H9 (cell line): Measurements from ENCODE around the gene PTPDC1. TPM values are rescaled to one million over a fixed set of nuclear protein-coding genes. Genes with fewer than 3 reads are reported as not detected.

Experiments
- DNase-seq: peaks from one replicate; pipeline ENCODE4 v3.0.0-alpha.2; 2017
- H2AFZ ChIP-seq: one replicate; pipeline ENCODE4 v1.6.1; 2013; ENCODE audit warnings: mild to moderate bottlenecking, low read length, control low read depth, moderate library complexity
- H2AK5ac ChIP-seq: 2 replicates; pipeline ENCODE4 v1.6.1; 2013; ENCODE audit warnings: low read length, control low read depth, mixed read lengths; ENCODE audit not compliant: insufficient read length
- H2BK120ac ChIP-seq: one replicate; pipeline ENCODE4 v1.6.1; 2013; ENCODE audit warnings: low read depth, mild to moderate bottlenecking, low read length, control low read depth, inconsistent platforms; ENCODE audit not compliant: poor library complexity, severe bottlenecking
- H2BK12ac ChIP-seq: 2 replicates; pipeline ENCODE4 v1.6.1; 2013; ENCODE audit warnings: low read length, control low read depth, mixed read lengths, low read depth; ENCODE audit not compliant: insufficient read length
- H2BK15ac ChIP-seq: 2 replicates; pipeline ENCODE4 v1.6.1; 2013; ENCODE audit warnings: low read depth, low read length, control low read depth
- H2BK20ac ChIP-seq: one replicate; pipeline ENCODE4 v1.6.1; 2013; ENCODE audit warnings: low read depth, mild to moderate bottlenecking, low read length, control low read depth, inconsistent platforms; ENCODE audit not compliant: poor library complexity, severe bottlenecking
- H2BK5ac ChIP-seq: 2 replicates; pipeline ENCODE4 v1.6.1; 2013; ENCODE audit warnings: low read length, control low read depth, mixed read lengths; ENCODE audit not compliant: insufficient read length
- H3K14ac ChIP-seq: 2 replicates; pipeline ENCODE4 v1.6.1; 2013; ENCODE audit warnings: low read length, control low read depth; ENCODE audit not compliant: insufficient read depth
- H3K18ac ChIP-seq: 2 replicates; pipeline ENCODE4 v1.6.1; 2013; ENCODE audit warnings: low read depth, mild to moderate bottlenecking, mixed read lengths, low read length, control low read depth; ENCODE audit not compliant: insufficient read length
- H3K23ac ChIP-seq: 2 replicates; pipeline ENCODE4 v1.6.1; 2013; ENCODE audit warnings: low read length, control low read depth, mixed read lengths, low read depth; ENCODE audit not compliant: insufficient read length
- H3K23me2 ChIP-seq: 2 replicates; pipeline ENCODE4 v1.6.1; 2013; ENCODE audit warnings: low read depth, mild to moderate bottlenecking, mixed read lengths, low read length, control low read depth; ENCODE audit not compliant: insufficient read length, poor library complexity, severe bottlenecking
- H3K27ac ChIP-seq: 2 replicates; pipeline ENCODE4 v1.5.1; 2013; ENCODE audit warnings: low read length, control low read depth, mixed read lengths, low read depth; ENCODE audit not compliant: insufficient read length
- H3K27me3 ChIP-seq: 2 replicates; pipeline ENCODE4 v1.6.1; 2013; ENCODE audit warnings: low read length, control low read depth, inconsistent platforms; ENCODE audit not compliant: insufficient read depth
- H3K4ac ChIP-seq: 2 replicates; pipeline ENCODE4 v1.6.1; 2013; ENCODE audit warnings: low read depth, mild to moderate bottlenecking, control low read depth, inconsistent platforms, low read length, moderate library complexity
- H3K4me1 ChIP-seq: 2 replicates; pipeline ENCODE4 v1.6.1; 2013; ENCODE audit warnings: low read length, control low read depth, inconsistent platforms; ENCODE audit not compliant: insufficient read depth
- H3K4me2 ChIP-seq: 2 replicates; pipeline ENCODE4 v1.6.1; 2013; ENCODE audit warnings: low read length, control low read depth, mixed read lengths; ENCODE audit not compliant: insufficient read length, insufficient read depth
- H3K56ac ChIP-seq: 2 replicates; pipeline ENCODE4 v1.6.1; 2013; ENCODE audit warnings: low read depth, mild to moderate bottlenecking, mixed read lengths, low read length, control low read depth; ENCODE audit not compliant: insufficient read length
- H3K79me1 ChIP-seq: 2 replicates; pipeline ENCODE4 v1.6.1; 2013; ENCODE audit warnings: low read depth, mild to moderate bottlenecking, moderate library complexity, low read length, control low read depth, inconsistent platforms; ENCODE audit not compliant: insufficient read depth, poor library complexity, severe bottlenecking
- H3K79me2 ChIP-seq: 2 replicates; pipeline ENCODE4 v1.6.1; 2013; ENCODE audit warnings: low read length, control low read depth, inconsistent platforms; ENCODE audit not compliant: insufficient read depth
- H3K9ac ChIP-seq: 2 replicates; pipeline ENCODE4 v1.6.1; 2013; ENCODE audit warnings: low read length, control low read depth, mixed read lengths; ENCODE audit not compliant: insufficient read length; ENCODE audit errors: extremely low read depth
- H3K9me3 ChIP-seq: one replicate; pipeline ENCODE4 v1.6.1; 2013; ENCODE audit warnings: low read depth, low read length, inconsistent platforms; ENCODE audit not compliant: control insufficient read depth
- H3T11ph ChIP-seq: one replicate; pipeline ENCODE4 v1.6.1; 2013; ENCODE audit warnings: mild to moderate bottlenecking, low read length, control low read depth, inconsistent platforms
- H4K20me1 ChIP-seq: one replicate; pipeline ENCODE4 v1.6.1; 2013; ENCODE audit not compliant: control insufficient read depth, insufficient read length, insufficient read depth
- H4K5ac ChIP-seq: 2 replicates; pipeline ENCODE4 v1.6.1; 2013; ENCODE audit warnings: low read depth, mild to moderate bottlenecking, mixed read lengths, low read length, control low read depth; ENCODE audit not compliant: insufficient read length
- H4K8ac ChIP-seq: replicated peaks from 2 replicates; pipeline ENCODE4 v1.6.1; 2013; ENCODE audit warnings: low read length, control low read depth, mixed read lengths, low read depth; ENCODE audit not compliant: insufficient read length
- H4K91ac ChIP-seq: 2 replicates; pipeline ENCODE4 v1.6.1; 2013; ENCODE audit warnings: low read depth, mild to moderate bottlenecking, moderate library complexity, mixed read lengths, low read length, control low read depth; ENCODE audit not compliant: insufficient read length
- H3K27ac Mint-ChIP-seq, 3 experiments: 2 replicates in 2 of 3; 3 replicates in 1 of 3; pipeline ENCODE4 v1.8.0; 2020 to 2021; ENCODE audit warnings: mixed read lengths in 3 of 3, mild to moderate bottlenecking in 1 of 3, moderate library complexity in 1 of 3
- H3K27me3 Mint-ChIP-seq: 2 replicates; pipeline ENCODE4 v1.8.0; 2021; ENCODE audit warnings: low read depth, mild to moderate bottlenecking, moderate library complexity, mixed read lengths
- H3K36me3 Mint-ChIP-seq, 3 experiments: 2 replicates in 2 of 3; 3 replicates in 1 of 3; pipeline ENCODE4 v1.8.0; 2020 to 2021; ENCODE audit warnings: low read depth in 3 of 3, mixed read lengths in 3 of 3; ENCODE audit not compliant: insufficient read depth in 1 of 3
- H3K4me1 Mint-ChIP-seq, 2 experiments: 2 replicates each; pipeline ENCODE4 v1.8.0; 2020; ENCODE audit warnings: mixed read lengths in 2 of 2
- H3K4me3 Mint-ChIP-seq, 2 experiments: 2 replicates in 1 of 2; 3 replicates in 1 of 2; pipeline ENCODE4 v1.8.0; 2020 to 2021; ENCODE audit warnings: mild to moderate bottlenecking in 2 of 2, mixed read lengths in 2 of 2, moderate library complexity in 1 of 2
- H3K9me3 Mint-ChIP-seq, 2 experiments: 2 replicates in 1 of 2; 3 replicates in 1 of 2; pipeline ENCODE4 v1.8.0; 2020; ENCODE audit warnings: mild to moderate bottlenecking in 2 of 2, mixed read lengths in 2 of 2, moderate library complexity in 1 of 2
- WGBS: extraction: QIAGEN DNeasy Blood & Tissue Kit; methylation state at CpG from one replicate; pipeline ENCODE4 v1.1.7; 2013; ENCODE audit warnings: missing lambda C conversion rate, low lambda C conversion rate, mixed read lengths; ENCODE audit not compliant: insufficient read length; ENCODE audit errors: extremely low coverage; 5-methylcytosine and 5-hydroxymethylcytosine counted together
- total RNA-seq: library from RNA; stranded (reverse); gene quantifications from 2 replicates; pipeline ENCODE4 v1.2.1, GENCODE V29; 2021
- TF ChIP-seq, protein P1 (sequence below): fragments of 200-600 bp; sonication (generic); conservative IDR thresholded peaks from 3 replicates; pipeline ENCODE4 v1.8.0; 2021; ENCODE audit warnings: antibody characterized with exemption, mild to moderate bottlenecking

PTPDC1 gene
- total RNA-seq, 1 experiment from 2014 or later: 4.8 TPM

DNA sequence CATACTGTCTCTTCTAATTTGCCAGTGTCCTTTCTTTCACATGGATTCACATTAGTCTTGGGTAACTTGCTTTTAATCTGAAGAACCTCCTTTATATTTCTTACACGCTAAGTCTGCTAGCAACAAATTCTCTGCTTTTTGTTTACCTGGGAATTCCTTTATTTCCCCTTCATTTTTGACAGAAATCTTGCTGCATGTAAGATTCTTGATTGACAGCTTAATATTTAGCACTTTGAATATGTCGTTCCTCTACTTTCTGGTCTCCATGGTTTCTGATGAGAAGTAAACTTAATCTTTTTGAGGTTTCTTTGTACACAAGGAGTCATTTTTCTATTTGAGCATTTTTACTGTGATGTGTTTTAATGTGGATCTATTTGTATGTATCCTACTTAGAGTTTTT, 6.2 kb upstream of the PTPDC1 start:
- no peak overlapping the region for H3K9ac ChIP-seq
- H3K14ac ChIP-seq: no peak overlapping the region
- peaks cover 0 to 3% (median 0%) of the 10 kb centered on the region in 3 experiments; a peak in 1 of 7 replicates for H3K36me3 Mint-ChIP-seq

More for the DNA sequence above, 6.2 kb upstream of the PTPDC1 start:
- Histone ChIP-seq H3T11ph (no peak overlapping the region), H3K9me3 (no peaks in the 10 kb centered on the region), H3K79me1 (no peaks in the 10 kb centered on the region), H2BK20ac (no peak overlapping the region), H3K4me1 (no peaks in the 10 kb centered on the region), H3K18ac (no peak overlapping the region), H3K23ac (no peak overlapping the region), H4K91ac (no peak overlapping the region), H3K4ac (no peak overlapping the region), H2BK120ac (no peak overlapping the region), H3K27ac (no peak overlapping the region), H2BK15ac (no peak overlapping the region), H4K5ac (no peak overlapping the region), H3K56ac (no peak overlapping the region), H2BK5ac (no peak overlapping the region), H3K23me2 (no peaks in the 10 kb centered on the region), H4K8ac (no peak overlapping the region), H3K4me2 (no peak overlapping the region), H2AFZ (no peak overlapping the region), H2AK5ac (no peak overlapping the region), H4K20me1 (no peaks in the 10 kb centered on the region), H2BK12ac (no peak overlapping the region), H3K27me3 (no peaks in the 10 kb centered on the region), H3K79me2 (no peaks in the 10 kb centered on the region)
- WGBS: no CpG with 5 or more reads among the region's 2 CpGs
- no peaks in the 10 kb centered on the region for H3K27me3 Mint-ChIP-seq
- H3K27ac Mint-ChIP-seq: no peak overlapping the region
- H3K9me3 Mint-ChIP-seq: no peaks in the 10 kb centered on the region
- peaks cover 5 to 12% of the 10 kb centered on the region in 2 experiments; a peak in 3 of 4 replicates for H3K4me1 Mint-ChIP-seq
- DNase-seq: no peak
- H3K4me3 Mint-ChIP-seq: no peak overlapping the region
- TF ChIP-seq, protein P1, sequence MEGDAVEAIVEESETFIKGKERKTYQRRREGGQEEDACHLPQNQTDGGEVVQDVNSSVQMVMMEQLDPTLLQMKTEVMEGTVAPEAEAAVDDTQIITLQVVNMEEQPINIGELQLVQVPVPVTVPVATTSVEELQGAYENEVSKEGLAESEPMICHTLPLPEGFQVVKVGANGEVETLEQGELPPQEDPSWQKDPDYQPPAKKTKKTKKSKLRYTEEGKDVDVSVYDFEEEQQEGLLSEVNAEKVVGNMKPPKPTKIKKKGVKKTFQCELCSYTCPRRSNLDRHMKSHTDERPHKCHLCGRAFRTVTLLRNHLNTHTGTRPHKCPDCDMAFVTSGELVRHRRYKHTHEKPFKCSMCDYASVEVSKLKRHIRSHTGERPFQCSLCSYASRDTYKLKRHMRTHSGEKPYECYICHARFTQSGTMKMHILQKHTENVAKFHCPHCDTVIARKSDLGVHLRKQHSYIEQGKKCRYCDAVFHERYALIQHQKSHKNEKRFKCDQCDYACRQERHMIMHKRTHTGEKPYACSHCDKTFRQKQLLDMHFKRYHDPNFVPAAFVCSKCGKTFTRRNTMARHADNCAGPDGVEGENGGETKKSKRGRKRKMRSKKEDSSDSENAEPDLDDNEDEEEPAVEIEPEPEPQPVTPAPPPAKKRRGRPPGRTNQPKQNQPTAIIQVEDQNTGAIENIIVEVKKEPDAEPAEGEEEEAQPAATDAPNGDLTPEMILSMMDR: no peak
